Stimulated activated CD8-positive, alpha-beta memory T cell treated with anti-CD3 and anti-CD28 coated beads, Interleukin-4, amount 100 ng/mL, for 4 hours (primary cell): ENCODE measurements around the gene CDC20.

ENCODE experiments used
- DNase-seq, 2 donors: peaks; one replicate each; pipeline ENCODE4 v3.0.0-alpha.2; 2020; ENCODE audit warnings: low read depth in 2 of 2, low spot score in 1 of 2

The CDC20 gene

GRCh38 chr1:43327549-43328292, 31.1 kb upstream of the CDC20 start:
- no peak for DNase-seq

- peak; percentile 4 to 31 for DNase-seq
Observed at GRCh38 chr1:43329995-43330751, 28.6 kb upstream of the CDC20 start.

GRCh38 chr1:43331688-43332087, 27.1 kb upstream of the CDC20 start:
- no peak for DNase-seq

- DNase-seq: no peak
Observed at GRCh38 chr1:43334453-43335205, 24.2 kb upstream of the CDC20 start.

GRCh38 chr1:43337588-43337987, 21.2 kb upstream of the CDC20 start, which contains the start of gene MPL:
MPL (plus strand) TSS chr1:43337818; CDS start chr1:43337849, 31 bp downstream.
- no peak for DNase-seq

- DNase-seq: no peak
Observed at GRCh38 chr1:43338001-43338400, 20.8 kb upstream of the CDC20 start.

GRCh38 chr1:43339584-43340232, 19.1 kb upstream of the CDC20 start:
- DNase-seq: no peak

GRCh38 chr1:43340559-43340958, 18.2 kb upstream of the CDC20 start:
- DNase-seq: no peak

- no peak for DNase-seq
Observed at GRCh38 chr1:43344267-43344850, 14.4 kb upstream of the CDC20 start.

GRCh38 chr1:43345120-43345519, 13.7 kb upstream of the CDC20 start:
- no peak for DNase-seq

GRCh38 chr1:43346636-43347035, 12.1 kb upstream of the CDC20 start:
- no peak for DNase-seq

- DNase-seq: no peak
Observed at GRCh38 chr1:43348343-43348808, 10.4 kb upstream of the CDC20 start.

GRCh38 chr1:43348809-43349593, 9.8 kb upstream of the CDC20 start:
- DNase-seq: peak in 1 of 2 donors; percentile 16

- DNase-seq: no peak
Observed at GRCh38 chr1:43349594-43350306, 9.0 kb upstream of the CDC20 start.

GRCh38 chr1:43350976-43351375, 7.8 kb upstream of the CDC20 start:
- DNase-seq: no peak

GRCh38 chr1:43351421-43352350, 7.1 kb upstream of the CDC20 start:
- DNase-seq: no peak

- DNase-seq: no peak
Observed at GRCh38 chr1:43352351-43352705, 6.5 kb upstream of the CDC20 start.

- no peak for DNase-seq
Observed at GRCh38 chr1:43352881-43353280, 5.9 kb upstream of the CDC20 start.
